ENCODE results near the gene ZNF652.

Gene ZNF652

DNA sequence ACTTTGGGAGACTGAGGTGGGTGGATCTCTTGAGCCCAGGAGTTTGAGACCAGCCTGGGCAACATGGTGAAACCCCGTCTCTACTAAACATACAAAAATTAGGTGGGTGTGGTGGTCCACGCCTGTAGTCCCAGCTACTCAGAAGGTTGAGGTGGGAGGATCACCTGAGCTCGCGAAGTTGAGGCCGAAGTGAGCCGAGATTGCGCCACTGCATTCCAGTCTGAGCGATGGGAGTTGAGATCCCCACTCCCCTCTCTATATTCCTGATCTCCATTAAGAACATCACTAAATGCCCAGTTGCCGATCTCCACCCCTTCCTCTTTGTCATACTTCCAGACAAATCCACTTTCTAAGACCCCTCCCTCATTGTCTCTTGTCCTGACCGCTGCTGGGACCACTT is 24.3 kb upstream of the ZNF652 start:
- TF ChIP-seq TCF12 (IDR thresholded peaks at IDR 0.05; ENCODE audit: low read depth) = no peak
- no peak for TF ChIP-seq YY1 (IDR thresholded peaks at IDR 0.05; ENCODE audit: low read depth)
- no peak for TF ChIP-seq TEAD4 (IDR thresholded peaks at IDR 0.05)
- TF ChIP-seq ZBTB7A (IDR thresholded peaks at IDR 0.05; ENCODE audit: low read depth) = no peak
- no peak for TF ChIP-seq USF1 (IDR thresholded peaks at IDR 0.05)
- no peak for TF ChIP-seq EP300 (IDR thresholded peaks at IDR 0.05; ENCODE audit: borderline replicate concordance)
- no peak for TF ChIP-seq RAD21 (IDR thresholded peaks at IDR 0.05; ENCODE audit: low read depth)
- TF ChIP-seq, protein P1, sequence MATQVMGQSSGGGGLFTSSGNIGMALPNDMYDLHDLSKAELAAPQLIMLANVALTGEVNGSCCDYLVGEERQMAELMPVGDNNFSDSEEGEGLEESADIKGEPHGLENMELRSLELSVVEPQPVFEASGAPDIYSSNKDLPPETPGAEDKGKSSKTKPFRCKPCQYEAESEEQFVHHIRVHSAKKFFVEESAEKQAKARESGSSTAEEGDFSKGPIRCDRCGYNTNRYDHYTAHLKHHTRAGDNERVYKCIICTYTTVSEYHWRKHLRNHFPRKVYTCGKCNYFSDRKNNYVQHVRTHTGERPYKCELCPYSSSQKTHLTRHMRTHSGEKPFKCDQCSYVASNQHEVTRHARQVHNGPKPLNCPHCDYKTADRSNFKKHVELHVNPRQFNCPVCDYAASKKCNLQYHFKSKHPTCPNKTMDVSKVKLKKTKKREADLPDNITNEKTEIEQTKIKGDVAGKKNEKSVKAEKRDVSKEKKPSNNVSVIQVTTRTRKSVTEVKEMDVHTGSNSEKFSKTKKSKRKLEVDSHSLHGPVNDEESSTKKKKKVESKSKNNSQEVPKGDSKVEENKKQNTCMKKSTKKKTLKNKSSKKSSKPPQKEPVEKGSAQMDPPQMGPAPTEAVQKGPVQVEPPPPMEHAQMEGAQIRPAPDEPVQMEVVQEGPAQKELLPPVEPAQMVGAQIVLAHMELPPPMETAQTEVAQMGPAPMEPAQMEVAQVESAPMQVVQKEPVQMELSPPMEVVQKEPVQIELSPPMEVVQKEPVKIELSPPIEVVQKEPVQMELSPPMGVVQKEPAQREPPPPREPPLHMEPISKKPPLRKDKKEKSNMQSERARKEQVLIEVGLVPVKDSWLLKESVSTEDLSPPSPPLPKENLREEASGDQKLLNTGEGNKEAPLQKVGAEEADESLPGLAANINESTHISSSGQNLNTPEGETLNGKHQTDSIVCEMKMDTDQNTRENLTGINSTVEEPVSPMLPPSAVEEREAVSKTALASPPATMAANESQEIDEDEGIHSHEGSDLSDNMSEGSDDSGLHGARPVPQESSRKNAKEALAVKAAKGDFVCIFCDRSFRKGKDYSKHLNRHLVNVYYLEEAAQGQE (IDR thresholded peaks at IDR 0.05; ENCODE audit: low read depth) = no peak
- no peak for TF ChIP-seq CREB1 (IDR thresholded peaks at IDR 0.05; ENCODE audit: low read depth)

DNA sequence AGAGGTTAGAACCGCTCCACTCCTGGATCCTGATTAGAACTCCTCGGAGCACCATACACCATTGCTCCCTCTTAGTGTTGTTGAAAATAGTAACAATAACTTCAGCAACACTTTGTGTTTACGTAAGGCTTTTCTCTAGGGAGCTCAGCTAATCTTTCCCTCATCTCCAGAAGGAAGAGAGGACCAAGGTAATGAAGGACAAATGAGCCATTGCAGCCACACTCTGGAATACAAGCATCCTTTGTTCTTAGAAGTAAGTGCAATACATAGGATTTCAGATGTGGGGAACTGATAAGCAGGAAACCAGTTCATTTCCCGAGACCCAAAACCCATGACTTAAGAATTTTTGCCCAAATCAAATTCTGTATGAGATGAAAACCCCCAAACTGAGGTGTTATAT is 22.9 kb upstream of the ZNF652 start:
- TF ChIP-seq EGR1 (IDR thresholded peaks at IDR 0.05) = no peak
- no peak for TF ChIP-seq USF1 (IDR thresholded peaks at IDR 0.05)

GRCh38 chr17:49383060-49383459 is 21.0 kb upstream of the ZNF652 start:
- TF ChIP-seq TCF12 (IDR thresholded peaks at IDR 0.05; ENCODE audit: low read depth) = no peak
- TF ChIP-seq ZBTB7A (IDR thresholded peaks at IDR 0.05; ENCODE audit: low read depth) = no peak
- no peak for TF ChIP-seq FOXM1 (IDR thresholded peaks at IDR 0.05; ENCODE audit: borderline replicate concordance, low read depth)
- no peak for TF ChIP-seq EGR1 (IDR thresholded peaks at IDR 0.05)

DNA sequence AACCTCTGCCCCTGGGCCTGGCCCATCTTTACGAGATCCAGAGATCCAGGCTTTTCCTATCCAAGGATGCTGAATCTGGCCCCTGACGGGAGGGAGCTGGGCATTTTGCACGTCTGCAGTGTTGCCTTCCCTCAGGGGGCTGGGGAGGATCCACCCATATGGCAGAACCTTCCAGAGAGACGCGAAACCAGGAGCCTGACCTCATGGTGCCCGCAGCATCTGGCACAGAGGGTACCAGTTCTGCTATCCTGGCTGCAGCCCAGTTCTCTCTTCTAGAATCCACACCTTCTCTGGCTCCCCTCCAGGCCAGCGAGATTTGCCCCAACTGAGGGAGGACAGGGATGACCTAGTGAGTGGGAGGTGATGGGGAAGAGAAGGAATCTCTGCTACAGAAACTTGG is 20.5 kb upstream of the ZNF652 start:
- TF ChIP-seq CEBPB (IDR thresholded peaks at IDR 0.05) (no peak), NFIC (IDR thresholded peaks at IDR 0.05) (no peak), ZBTB7A (IDR thresholded peaks at IDR 0.05; ENCODE audit: low read depth) (no peak), FOXM1 (IDR thresholded peaks at IDR 0.05; ENCODE audit: borderline replicate concordance, low read depth) (no peak), TCF12 (IDR thresholded peaks at IDR 0.05; ENCODE audit: low read depth) (no peak), TEAD4 (IDR thresholded peaks at IDR 0.05) (no peak), TAF1 (IDR thresholded peaks at IDR 0.05; ENCODE audit: low read depth) (no peak), YY1 (IDR thresholded peaks at IDR 0.05; ENCODE audit: low read depth) (no peak), CREB1 (IDR thresholded peaks at IDR 0.05; ENCODE audit: low read depth) (no peak), EP300 (IDR thresholded peaks at IDR 0.05; ENCODE audit: borderline replicate concordance) (no peak), RAD21 (IDR thresholded peaks at IDR 0.05; ENCODE audit: low read depth) (no peak), EGR1 (IDR thresholded peaks at IDR 0.05) (no peak), USF1 (IDR thresholded peaks at IDR 0.05) (no peak)
- TF ChIP-seq, protein P1 (IDR thresholded peaks at IDR 0.05; ENCODE audit: low read depth) = no peak
- TF ChIP-seq, protein P2, sequence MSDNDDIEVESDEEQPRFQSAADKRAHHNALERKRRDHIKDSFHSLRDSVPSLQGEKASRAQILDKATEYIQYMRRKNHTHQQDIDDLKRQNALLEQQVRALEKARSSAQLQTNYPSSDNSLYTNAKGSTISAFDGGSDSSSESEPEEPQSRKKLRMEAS (IDR thresholded peaks at IDR 0.05) = no peak

DNA sequence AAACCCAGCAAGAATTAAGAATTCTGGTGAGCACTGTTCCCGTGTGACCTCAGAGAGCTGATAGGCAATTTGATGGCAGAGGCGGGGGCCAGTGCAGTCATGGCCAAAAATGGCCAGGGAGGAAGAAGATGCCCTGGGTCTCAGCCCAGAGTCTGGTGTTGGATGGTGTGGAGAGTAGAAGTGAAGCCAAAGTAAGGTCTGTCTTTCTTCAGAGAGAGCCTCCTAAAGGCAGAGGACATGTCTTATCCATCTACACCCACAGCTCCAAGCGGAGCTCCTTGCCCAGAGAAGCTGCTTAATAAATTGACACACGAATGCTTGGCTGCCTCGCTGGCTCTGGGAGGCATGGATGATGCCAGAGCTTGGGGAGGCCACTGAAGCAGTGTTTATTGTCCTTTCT is 19.7 kb upstream of the ZNF652 start:
- TF ChIP-seq ZBTB7A (IDR thresholded peaks at IDR 0.05; ENCODE audit: low read depth) (no peak), RAD21 (IDR thresholded peaks at IDR 0.05; ENCODE audit: low read depth) (no peak)

DNA sequence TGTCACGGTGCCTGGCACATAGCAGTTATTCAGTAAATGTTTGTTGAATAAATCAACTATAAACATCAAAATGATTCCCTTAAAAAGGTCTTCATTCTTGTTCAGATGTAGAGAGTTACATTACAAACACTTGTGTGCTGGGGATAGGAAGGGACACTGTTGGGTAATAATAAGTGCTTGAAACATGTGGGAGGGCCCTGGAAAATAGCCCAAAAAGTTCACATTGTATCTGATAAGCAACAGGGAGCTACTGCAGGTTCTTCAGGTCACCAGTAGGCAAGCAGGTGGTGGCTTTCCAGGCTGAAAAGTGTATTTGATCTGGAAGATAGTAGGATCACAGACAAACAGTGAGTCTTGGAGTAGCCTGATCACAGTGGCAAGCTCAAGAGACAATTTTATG is 19.0 kb upstream of the ZNF652 start:
- TF ChIP-seq ZBTB7A (IDR thresholded peaks at IDR 0.05; ENCODE audit: low read depth) = no peak
- no peak for TF ChIP-seq TEAD4 (IDR thresholded peaks at IDR 0.05)
- TF ChIP-seq CEBPB (IDR thresholded peaks at IDR 0.05) = no peak
- TF ChIP-seq TCF12 (IDR thresholded peaks at IDR 0.05; ENCODE audit: low read depth) = no peak
- TF ChIP-seq EP300 (IDR thresholded peaks at IDR 0.05; ENCODE audit: borderline replicate concordance) = no peak
- TF ChIP-seq USF1 (IDR thresholded peaks at IDR 0.05) = no peak
- TF ChIP-seq YY1 (IDR thresholded peaks at IDR 0.05; ENCODE audit: low read depth) = no peak
- no peak for TF ChIP-seq NFIC (IDR thresholded peaks at IDR 0.05)
- no peak for TF ChIP-seq FOXM1 (IDR thresholded peaks at IDR 0.05; ENCODE audit: borderline replicate concordance, low read depth)
- TF ChIP-seq, protein P1 (IDR thresholded peaks at IDR 0.05; ENCODE audit: low read depth) = no peak
- TF ChIP-seq, protein P2 (IDR thresholded peaks at IDR 0.05) = no peak
- no peak for TF ChIP-seq TAF1 (IDR thresholded peaks at IDR 0.05; ENCODE audit: low read depth)
- no peak for TF ChIP-seq EGR1 (IDR thresholded peaks at IDR 0.05)
- TF ChIP-seq CREB1 (IDR thresholded peaks at IDR 0.05; ENCODE audit: low read depth) = no peak
- no peak for TF ChIP-seq RAD21 (IDR thresholded peaks at IDR 0.05; ENCODE audit: low read depth)
